ENCODE data around the gene NUP214.
A peak's percentile ranks its signal among the peaks of the same experiment; 100 is the strongest.

NUP214 gene

GRCh38 chr9:131125288-131126058, at the start of gene NUP214:
NUP214 (plus strand) TSS chr9:131125586; CDS start chr9:131125705, 119 bp downstream.
- Mint-ChIP-seq H3K27ac (peak within 1 kb of the TSS; percentile 98), H3K4me1 (ENCODE audit: low read depth) (peaks cover 24% of the 10 kb centered on the region), H3K36me3 (ENCODE audit: low read depth) (peaks cover 28% of the 10 kb centered on the region), H3K9me3 (no peaks in the 10 kb centered on the region), H3K4me3 (peak within 1 kb of the TSS; percentile 99), H3K27me3 (ENCODE audit: low read depth) (peaks cover 3% of the 10 kb centered on the region)

GRCh38 chr9:131076347-131077195, 48.8 kb upstream of the NUP214 start:
- no peaks in the 10 kb centered on the region for H3K9me3 Mint-ChIP-seq
- no peaks in the 10 kb centered on the region for H3K4me1 Mint-ChIP-seq (ENCODE audit: low read depth)
- H3K27me3 Mint-ChIP-seq (ENCODE audit: low read depth) = no peaks in the 10 kb centered on the region
- H3K36me3 Mint-ChIP-seq (ENCODE audit: low read depth) = no peaks in the 10 kb centered on the region
- H3K27ac Mint-ChIP-seq = no peak overlapping the region
- no peak overlapping the region for H3K4me3 Mint-ChIP-seq

- H3K27ac Mint-ChIP-seq = no peak overlapping the region
- no peaks in the 10 kb centered on the region for H3K9me3 Mint-ChIP-seq
- H3K4me3 Mint-ChIP-seq = no peak overlapping the region
- H3K27me3 Mint-ChIP-seq (ENCODE audit: low read depth) = no peaks in the 10 kb centered on the region
- H3K4me1 Mint-ChIP-seq (ENCODE audit: low read depth) = no peaks in the 10 kb centered on the region
- H3K36me3 Mint-ChIP-seq (ENCODE audit: low read depth) = no peaks in the 10 kb centered on the region
Observed at GRCh38 chr9:131078427-131079366, 46.7 kb upstream of the NUP214 start.

- Mint-ChIP-seq H3K27ac (no peak overlapping the region), H3K36me3 (ENCODE audit: low read depth) (no peaks in the 10 kb centered on the region), H3K4me3 (no peak overlapping the region), H3K9me3 (no peaks in the 10 kb centered on the region), H3K4me1 (ENCODE audit: low read depth) (no peaks in the 10 kb centered on the region), H3K27me3 (ENCODE audit: low read depth) (no peaks in the 10 kb centered on the region)
Observed at GRCh38 chr9:131080589-131080988, 44.8 kb upstream of the NUP214 start.

GRCh38 chr9:131081868-131082267, 43.5 kb upstream of the NUP214 start:
- no peaks in the 10 kb centered on the region for H3K27me3 Mint-ChIP-seq (ENCODE audit: low read depth)
- H3K4me1 Mint-ChIP-seq (ENCODE audit: low read depth) = no peaks in the 10 kb centered on the region
- no peaks in the 10 kb centered on the region for H3K9me3 Mint-ChIP-seq
- H3K4me3 Mint-ChIP-seq = no peak overlapping the region
- no peak overlapping the region for H3K27ac Mint-ChIP-seq
- no peaks in the 10 kb centered on the region for H3K36me3 Mint-ChIP-seq (ENCODE audit: low read depth)

- Mint-ChIP-seq H3K27me3 (ENCODE audit: low read depth) (no peaks in the 10 kb centered on the region), H3K27ac (no peak overlapping the region), H3K4me1 (ENCODE audit: low read depth) (no peaks in the 10 kb centered on the region), H3K9me3 (no peaks in the 10 kb centered on the region), H3K4me3 (no peak overlapping the region), H3K36me3 (ENCODE audit: low read depth) (no peaks in the 10 kb centered on the region)
Observed at GRCh38 chr9:131082774-131083512, 42.4 kb upstream of the NUP214 start.

GRCh38 chr9:131084661-131085369, 40.6 kb upstream of the NUP214 start:
- Mint-ChIP-seq H3K4me1 (ENCODE audit: low read depth) (no peaks in the 10 kb centered on the region), H3K9me3 (no peaks in the 10 kb centered on the region), H3K27me3 (ENCODE audit: low read depth) (no peaks in the 10 kb centered on the region), H3K36me3 (ENCODE audit: low read depth) (no peaks in the 10 kb centered on the region), H3K4me3 (no peak overlapping the region), H3K27ac (no peak overlapping the region)

GRCh38 chr9:131085370-131086122, 39.8 kb upstream of the NUP214 start:
- H3K4me3 Mint-ChIP-seq = no peak overlapping the region
- no peaks in the 10 kb centered on the region for H3K27me3 Mint-ChIP-seq (ENCODE audit: low read depth)
- no peaks in the 10 kb centered on the region for H3K9me3 Mint-ChIP-seq
- no peak overlapping the region for H3K27ac Mint-ChIP-seq
- no peaks in the 10 kb centered on the region for H3K4me1 Mint-ChIP-seq (ENCODE audit: low read depth)
- no peaks in the 10 kb centered on the region for H3K36me3 Mint-ChIP-seq (ENCODE audit: low read depth)

GRCh38 chr9:131087354-131087893, 38.0 kb upstream of the NUP214 start:
- Mint-ChIP-seq H3K27me3 (ENCODE audit: low read depth) (no peaks in the 10 kb centered on the region), H3K36me3 (ENCODE audit: low read depth) (no peaks in the 10 kb centered on the region)

GRCh38 chr9:131090025-131090787, 35.2 kb upstream of the NUP214 start:
- Mint-ChIP-seq H3K4me1 (ENCODE audit: low read depth) (no peaks in the 10 kb centered on the region), H3K27me3 (ENCODE audit: low read depth) (peaks cover 12% of the 10 kb centered on the region), H3K36me3 (ENCODE audit: low read depth) (no peaks in the 10 kb centered on the region), H3K27ac (no peak overlapping the region), H3K9me3 (no peaks in the 10 kb centered on the region), H3K4me3 (no peak overlapping the region)

More at GRCh38 chr9:131087354-131087893, 38.0 kb upstream of the NUP214 start:
- no peaks in the 10 kb centered on the region for H3K9me3 Mint-ChIP-seq
- no peaks in the 10 kb centered on the region for H3K4me1 Mint-ChIP-seq (ENCODE audit: low read depth)
- H3K27ac Mint-ChIP-seq = no peak overlapping the region
- H3K4me3 Mint-ChIP-seq = no peak overlapping the region

GRCh38 chr9:131091352-131091992, 33.9 kb upstream of the NUP214 start:
- Mint-ChIP-seq H3K27me3 (ENCODE audit: low read depth) (peaks cover 21% of the 10 kb centered on the region), H3K36me3 (ENCODE audit: low read depth) (no peaks in the 10 kb centered on the region), H3K27ac (no peak overlapping the region), H3K4me1 (ENCODE audit: low read depth) (no peaks in the 10 kb centered on the region), H3K9me3 (no peaks in the 10 kb centered on the region), H3K4me3 (no peak overlapping the region)

- H3K4me3 Mint-ChIP-seq = no peak overlapping the region
- H3K4me1 Mint-ChIP-seq (ENCODE audit: low read depth) = no peaks in the 10 kb centered on the region
- peaks cover 21% of the 10 kb centered on the region for H3K27me3 Mint-ChIP-seq (ENCODE audit: low read depth)
- H3K36me3 Mint-ChIP-seq (ENCODE audit: low read depth) = no peaks in the 10 kb centered on the region
- no peaks in the 10 kb centered on the region for H3K9me3 Mint-ChIP-seq
- no peak overlapping the region for H3K27ac Mint-ChIP-seq
Observed at GRCh38 chr9:131092030-131092429, 33.4 kb upstream of the NUP214 start.
